H9 (cell line): ENCODE results near the gene TMEM183A. TPM values are rescaled to one million over a fixed set of nuclear protein-coding genes. Genes with fewer than 3 reads are reported as not detected.

ENCODE experiments used
- DNase-seq: peaks from one replicate; pipeline ENCODE4 v3.0.0-alpha.2; 2017
- H2AFZ ChIP-seq: one replicate; pipeline ENCODE4 v1.6.1; 2013; ENCODE audit warnings: mild to moderate bottlenecking, low read length, control low read depth, moderate library complexity
- H2AK5ac ChIP-seq: 2 replicates; pipeline ENCODE4 v1.6.1; 2013; ENCODE audit warnings: low read length, control low read depth, mixed read lengths; ENCODE audit not compliant: insufficient read length
- H2BK120ac ChIP-seq: one replicate; pipeline ENCODE4 v1.6.1; 2013; ENCODE audit warnings: low read depth, mild to moderate bottlenecking, low read length, control low read depth, inconsistent platforms; ENCODE audit not compliant: poor library complexity, severe bottlenecking
- H2BK12ac ChIP-seq: 2 replicates; pipeline ENCODE4 v1.6.1; 2013; ENCODE audit warnings: low read length, control low read depth, mixed read lengths, low read depth; ENCODE audit not compliant: insufficient read length
- H2BK15ac ChIP-seq: 2 replicates; pipeline ENCODE4 v1.6.1; 2013; ENCODE audit warnings: low read depth, low read length, control low read depth
- H2BK20ac ChIP-seq: one replicate; pipeline ENCODE4 v1.6.1; 2013; ENCODE audit warnings: low read depth, mild to moderate bottlenecking, low read length, control low read depth, inconsistent platforms; ENCODE audit not compliant: poor library complexity, severe bottlenecking
- H2BK5ac ChIP-seq: 2 replicates; pipeline ENCODE4 v1.6.1; 2013; ENCODE audit warnings: low read length, control low read depth, mixed read lengths; ENCODE audit not compliant: insufficient read length
- H3K14ac ChIP-seq: 2 replicates; pipeline ENCODE4 v1.6.1; 2013; ENCODE audit warnings: low read length, control low read depth; ENCODE audit not compliant: insufficient read depth
- H3K18ac ChIP-seq: 2 replicates; pipeline ENCODE4 v1.6.1; 2013; ENCODE audit warnings: low read depth, mild to moderate bottlenecking, mixed read lengths, low read length, control low read depth; ENCODE audit not compliant: insufficient read length
- H3K23ac ChIP-seq: 2 replicates; pipeline ENCODE4 v1.6.1; 2013; ENCODE audit warnings: low read length, control low read depth, mixed read lengths, low read depth; ENCODE audit not compliant: insufficient read length
- H3K23me2 ChIP-seq: 2 replicates; pipeline ENCODE4 v1.6.1; 2013; ENCODE audit warnings: low read depth, mild to moderate bottlenecking, mixed read lengths, low read length, control low read depth; ENCODE audit not compliant: insufficient read length, poor library complexity, severe bottlenecking
- H3K27ac ChIP-seq: 2 replicates; pipeline ENCODE4 v1.5.1; 2013; ENCODE audit warnings: low read length, control low read depth, mixed read lengths, low read depth; ENCODE audit not compliant: insufficient read length
- H3K27me3 ChIP-seq: 2 replicates; pipeline ENCODE4 v1.6.1; 2013; ENCODE audit warnings: low read length, control low read depth, inconsistent platforms; ENCODE audit not compliant: insufficient read depth
- H3K4ac ChIP-seq: 2 replicates; pipeline ENCODE4 v1.6.1; 2013; ENCODE audit warnings: low read depth, mild to moderate bottlenecking, control low read depth, inconsistent platforms, low read length, moderate library complexity
- H3K4me1 ChIP-seq: 2 replicates; pipeline ENCODE4 v1.6.1; 2013; ENCODE audit warnings: low read length, control low read depth, inconsistent platforms; ENCODE audit not compliant: insufficient read depth
- H3K4me2 ChIP-seq: 2 replicates; pipeline ENCODE4 v1.6.1; 2013; ENCODE audit warnings: low read length, control low read depth, mixed read lengths; ENCODE audit not compliant: insufficient read length, insufficient read depth
- H3K56ac ChIP-seq: 2 replicates; pipeline ENCODE4 v1.6.1; 2013; ENCODE audit warnings: low read depth, mild to moderate bottlenecking, mixed read lengths, low read length, control low read depth; ENCODE audit not compliant: insufficient read length
- H3K79me1 ChIP-seq: 2 replicates; pipeline ENCODE4 v1.6.1; 2013; ENCODE audit warnings: low read depth, mild to moderate bottlenecking, moderate library complexity, low read length, control low read depth, inconsistent platforms; ENCODE audit not compliant: insufficient read depth, poor library complexity, severe bottlenecking
- H3K79me2 ChIP-seq: 2 replicates; pipeline ENCODE4 v1.6.1; 2013; ENCODE audit warnings: low read length, control low read depth, inconsistent platforms; ENCODE audit not compliant: insufficient read depth
- H3K9ac ChIP-seq: 2 replicates; pipeline ENCODE4 v1.6.1; 2013; ENCODE audit warnings: low read length, control low read depth, mixed read lengths; ENCODE audit not compliant: insufficient read length; ENCODE audit errors: extremely low read depth
- H3K9me3 ChIP-seq: one replicate; pipeline ENCODE4 v1.6.1; 2013; ENCODE audit warnings: low read depth, low read length, inconsistent platforms; ENCODE audit not compliant: control insufficient read depth
- H3T11ph ChIP-seq: one replicate; pipeline ENCODE4 v1.6.1; 2013; ENCODE audit warnings: mild to moderate bottlenecking, low read length, control low read depth, inconsistent platforms
- H4K20me1 ChIP-seq: one replicate; pipeline ENCODE4 v1.6.1; 2013; ENCODE audit not compliant: control insufficient read depth, insufficient read length, insufficient read depth
- H4K5ac ChIP-seq: 2 replicates; pipeline ENCODE4 v1.6.1; 2013; ENCODE audit warnings: low read depth, mild to moderate bottlenecking, mixed read lengths, low read length, control low read depth; ENCODE audit not compliant: insufficient read length
- H4K8ac ChIP-seq: replicated peaks from 2 replicates; pipeline ENCODE4 v1.6.1; 2013; ENCODE audit warnings: low read length, control low read depth, mixed read lengths, low read depth; ENCODE audit not compliant: insufficient read length
- H4K91ac ChIP-seq: 2 replicates; pipeline ENCODE4 v1.6.1; 2013; ENCODE audit warnings: low read depth, mild to moderate bottlenecking, moderate library complexity, mixed read lengths, low read length, control low read depth; ENCODE audit not compliant: insufficient read length
- H3K27ac Mint-ChIP-seq, 3 experiments: 2 replicates in 2 of 3; 3 replicates in 1 of 3; pipeline ENCODE4 v1.8.0; 2020 to 2021; ENCODE audit warnings: mixed read lengths in 3 of 3, mild to moderate bottlenecking in 1 of 3, moderate library complexity in 1 of 3
- H3K27me3 Mint-ChIP-seq: 2 replicates; pipeline ENCODE4 v1.8.0; 2021; ENCODE audit warnings: low read depth, mild to moderate bottlenecking, moderate library complexity, mixed read lengths
- H3K36me3 Mint-ChIP-seq, 3 experiments: 2 replicates in 2 of 3; 3 replicates in 1 of 3; pipeline ENCODE4 v1.8.0; 2020 to 2021; ENCODE audit warnings: low read depth in 3 of 3, mixed read lengths in 3 of 3; ENCODE audit not compliant: insufficient read depth in 1 of 3
- H3K4me1 Mint-ChIP-seq, 2 experiments: 2 replicates each; pipeline ENCODE4 v1.8.0; 2020; ENCODE audit warnings: mixed read lengths in 2 of 2
- H3K4me3 Mint-ChIP-seq, 2 experiments: 2 replicates in 1 of 2; 3 replicates in 1 of 2; pipeline ENCODE4 v1.8.0; 2020 to 2021; ENCODE audit warnings: mild to moderate bottlenecking in 2 of 2, mixed read lengths in 2 of 2, moderate library complexity in 1 of 2
- H3K9me3 Mint-ChIP-seq, 2 experiments: 2 replicates in 1 of 2; 3 replicates in 1 of 2; pipeline ENCODE4 v1.8.0; 2020; ENCODE audit warnings: mild to moderate bottlenecking in 2 of 2, mixed read lengths in 2 of 2, moderate library complexity in 1 of 2
- CTCF ChIP-seq: fragments of 200-600 bp; sonication (generic); conservative IDR thresholded peaks from 3 replicates; pipeline ENCODE4 v1.8.0; 2021; ENCODE audit warnings: antibody characterized with exemption, mild to moderate bottlenecking
- whole genome bisulfite sequencing: extraction: QIAGEN DNeasy Blood & Tissue Kit; methylation state at CpG from one replicate; pipeline ENCODE4 v1.1.7; 2013; ENCODE audit warnings: missing lambda C conversion rate, low lambda C conversion rate, mixed read lengths; ENCODE audit not compliant: insufficient read length; ENCODE audit errors: extremely low coverage; 5-methylcytosine and 5-hydroxymethylcytosine counted together
- total RNA-seq: library from RNA; stranded (reverse); gene quantifications from 2 replicates; pipeline ENCODE4 v1.2.1, GENCODE V29; 2021

The TMEM183A gene
- total RNA-seq, 1 experiment from 2014 or later, result 93.4 TPM

- H3K14ac ChIP-seq, result no peak overlapping the region
- H2BK5ac ChIP-seq, result no peak overlapping the region
- no peak overlapping the region for H3K4me2 ChIP-seq
- H3K9ac ChIP-seq, result no peak overlapping the region
- no peak overlapping the region for H4K5ac ChIP-seq
- H2BK120ac ChIP-seq, result no peak overlapping the region
- Mint-ChIP-seq H3K27me3 (peaks cover 21% of the 10 kb centered on the region), H3K27ac (no peak overlapping the region), H3K36me3 (peaks cover 0 to 5% (median 0%) of the 10 kb centered on the region in 3 experiments; a peak in 3 of 7 replicates), H3K4me1 (peaks cover 16 to 19% of the 10 kb centered on the region in 2 experiments), H3K9me3 (no peaks in the 10 kb centered on the region; a peak in 1 of 5 replicates), H3K4me3 (peak overlapping the region; percentile 5 to 91; a peak in 2 of 5 replicates)
- DNase-seq, result peak; percentile 65
- H3K79me2 ChIP-seq, result no peaks in the 10 kb centered on the region
- TF ChIP-seq CTCF, result peak; percentile 76
- H3K27me3 ChIP-seq, result no peaks in the 10 kb centered on the region
- H2AFZ ChIP-seq, result no peak overlapping the region
- no peaks in the 10 kb centered on the region for H4K20me1 ChIP-seq
- no peak overlapping the region for H2BK20ac ChIP-seq
- H2AK5ac ChIP-seq, result no peak overlapping the region
- H2BK15ac ChIP-seq, result no peak overlapping the region
- H3K4me1 ChIP-seq, result no peaks in the 10 kb centered on the region
- no peak overlapping the region for H3K27ac ChIP-seq
- no peak overlapping the region for H4K91ac ChIP-seq
- H3K79me1 ChIP-seq, result no peaks in the 10 kb centered on the region
- H3K23me2 ChIP-seq, result peaks cover 6% of the 10 kb centered on the region
- no peak overlapping the region for H3K56ac ChIP-seq
- no peak overlapping the region for H4K8ac ChIP-seq
- no peak overlapping the region for H3K23ac ChIP-seq
- no peak overlapping the region for H3K18ac ChIP-seq
- no peaks in the 10 kb centered on the region for H3K9me3 ChIP-seq
- no peak overlapping the region for H3K4ac ChIP-seq
- WGBS, result no CpG with 5 or more reads among the region's 5 CpGs
- H2BK12ac ChIP-seq, result no peak overlapping the region
- no peak overlapping the region for H3T11ph ChIP-seq
These were observed 38.3 kb upstream of the TMEM183A start for GRCh38 chr1:202968895-202969295.
